ENCODE data around the gene RFX4. TPM values are rescaled to one million over a fixed set of nuclear protein-coding genes. Genes with fewer than 3 reads are reported as not detected.
A peak's percentile ranks its signal among the peaks of the same experiment; 100 is the strongest.

Gene RFX4
- not detected for total RNA-seq

- intact Hi-C loops (cut with DNase I; ENCODE audit: low total_unique reads): no loop called here
- no peak for DNase-seq (ENCODE audit: low spot score in 2 of 2)
- 1 to 2% methylated on average over 29 of the region's 29 CpGs for WGBS, 2 donors
- TF ChIP-seq POLR2A (IDR thresholded peaks at IDR 0.05): no peak
- H3K4me3 ChIP-seq (ENCODE audit: low read depth, poor library complexity, severe bottlenecking): peak within 1 kb of the TSS; percentile 18
These were observed at the start of gene RFX4 for GRCh38 chr12:106582641-106583230. TSS of gene RFX4 (plus strand) at chr12:106583004. CDS start at chr12:106583321, 317 bp downstream.

- no peak overlapping the region for H3K4me3 ChIP-seq (ENCODE audit: low read depth, poor library complexity, severe bottlenecking)
- no peak for DNase-seq (ENCODE audit: low spot score in 2 of 2)
- intact Hi-C loops (cut with DNase I; ENCODE audit: low total_unique reads): no loop called here
- TF ChIP-seq, protein P1, sequence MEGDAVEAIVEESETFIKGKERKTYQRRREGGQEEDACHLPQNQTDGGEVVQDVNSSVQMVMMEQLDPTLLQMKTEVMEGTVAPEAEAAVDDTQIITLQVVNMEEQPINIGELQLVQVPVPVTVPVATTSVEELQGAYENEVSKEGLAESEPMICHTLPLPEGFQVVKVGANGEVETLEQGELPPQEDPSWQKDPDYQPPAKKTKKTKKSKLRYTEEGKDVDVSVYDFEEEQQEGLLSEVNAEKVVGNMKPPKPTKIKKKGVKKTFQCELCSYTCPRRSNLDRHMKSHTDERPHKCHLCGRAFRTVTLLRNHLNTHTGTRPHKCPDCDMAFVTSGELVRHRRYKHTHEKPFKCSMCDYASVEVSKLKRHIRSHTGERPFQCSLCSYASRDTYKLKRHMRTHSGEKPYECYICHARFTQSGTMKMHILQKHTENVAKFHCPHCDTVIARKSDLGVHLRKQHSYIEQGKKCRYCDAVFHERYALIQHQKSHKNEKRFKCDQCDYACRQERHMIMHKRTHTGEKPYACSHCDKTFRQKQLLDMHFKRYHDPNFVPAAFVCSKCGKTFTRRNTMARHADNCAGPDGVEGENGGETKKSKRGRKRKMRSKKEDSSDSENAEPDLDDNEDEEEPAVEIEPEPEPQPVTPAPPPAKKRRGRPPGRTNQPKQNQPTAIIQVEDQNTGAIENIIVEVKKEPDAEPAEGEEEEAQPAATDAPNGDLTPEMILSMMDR (IDR thresholded peaks at IDR 0.05): no peak
- no peak for TF ChIP-seq POLR2A (IDR thresholded peaks at IDR 0.05)
These were observed 41.6 kb upstream of the RFX4 start for GRCh38 chr12:106541201-106541600.

- 86 to 90% methylated on average over 9 of the region's 9 CpGs for WGBS, 2 donors
- DNase-seq (ENCODE audit: low spot score in 2 of 2): no peak
- no peak for TF ChIP-seq POLR2A (IDR thresholded peaks at IDR 0.05)
- TF ChIP-seq, protein P1 (IDR thresholded peaks at IDR 0.05): no peak
- intact Hi-C loops (cut with DNase I; ENCODE audit: low total_unique reads): no loop called here
- H3K4me3 ChIP-seq (ENCODE audit: low read depth, poor library complexity, severe bottlenecking): no peak overlapping the region
These were observed 31.4 kb upstream of the RFX4 start for GRCh38 chr12:106551410-106551809.

DNA sequence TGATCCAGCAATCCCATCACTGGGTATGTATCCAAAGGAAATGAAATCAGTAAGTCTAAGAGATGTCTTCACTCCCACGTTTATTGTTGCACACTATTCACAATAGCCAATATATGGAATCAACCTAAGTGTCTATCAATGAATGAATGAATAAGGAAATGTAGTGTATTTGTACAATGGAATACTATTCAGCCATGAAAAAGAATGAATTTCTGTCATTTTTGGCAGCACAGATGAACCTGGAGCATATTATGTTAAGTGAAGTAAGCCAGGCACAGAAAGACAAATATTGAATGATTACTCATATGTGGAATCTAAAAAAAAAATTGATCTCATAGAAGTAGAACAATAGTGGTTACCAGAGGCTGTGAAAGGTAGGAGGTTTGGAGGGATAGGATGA, 30.6 kb upstream of the RFX4 start:
- intact Hi-C loops (cut with DNase I; ENCODE audit: low total_unique reads): no loop called here
- TF ChIP-seq POLR2A (IDR thresholded peaks at IDR 0.05): no peak
- TF ChIP-seq, protein P1 (IDR thresholded peaks at IDR 0.05): no peak
- WGBS, 2 donors: 78 to 94% methylated on average over 1 of the region's 1 CpG
- H3K4me3 ChIP-seq (ENCODE audit: low read depth, poor library complexity, severe bottlenecking): no peak overlapping the region
- DNase-seq (ENCODE audit: low spot score in 2 of 2): no peak

GRCh38 chr12:106564678-106565329, 18.0 kb upstream of the RFX4 start:
- WGBS, 2 donors: 59 to 70% methylated on average over 9 of the region's 9 CpGs
- intact Hi-C loops (cut with DNase I; ENCODE audit: low total_unique reads): no loop called here
- no peak for DNase-seq (ENCODE audit: low spot score in 2 of 2)
- H3K4me3 ChIP-seq (ENCODE audit: low read depth, poor library complexity, severe bottlenecking): no peak overlapping the region
- no peak for TF ChIP-seq POLR2A (IDR thresholded peaks at IDR 0.05)

DNA sequence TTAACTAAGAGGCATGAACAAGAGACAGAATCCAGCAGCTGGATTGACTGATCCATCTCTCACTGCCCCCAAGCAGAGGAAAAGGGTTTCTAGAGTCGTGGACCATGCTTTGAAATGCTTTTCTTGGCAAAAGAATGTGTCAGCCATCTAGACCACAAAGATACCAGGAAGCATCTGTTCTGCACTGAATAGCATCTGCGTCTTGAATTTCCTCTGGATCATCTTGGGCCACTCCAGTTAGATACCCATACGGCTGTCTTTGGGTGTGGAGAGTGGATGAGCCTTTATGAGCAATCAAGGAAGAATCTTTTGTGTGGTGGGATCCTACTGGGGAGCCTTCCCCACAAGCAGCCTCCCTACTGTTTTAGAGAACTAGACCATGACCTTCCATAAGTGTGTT, 16.0 kb upstream of the RFX4 start:
- no peak overlapping the region for H3K4me3 ChIP-seq (ENCODE audit: low read depth, poor library complexity, severe bottlenecking)
- WGBS, 2 donors: 69 to 79% methylated on average over 3 of the region's 3 CpGs
- no peak for DNase-seq (ENCODE audit: low spot score in 2 of 2)
- TF ChIP-seq, protein P1 (IDR thresholded peaks at IDR 0.05): no peak
- TF ChIP-seq POLR2A (IDR thresholded peaks at IDR 0.05): no peak
- intact Hi-C loops (cut with DNase I; ENCODE audit: low total_unique reads): no loop called here

DNA sequence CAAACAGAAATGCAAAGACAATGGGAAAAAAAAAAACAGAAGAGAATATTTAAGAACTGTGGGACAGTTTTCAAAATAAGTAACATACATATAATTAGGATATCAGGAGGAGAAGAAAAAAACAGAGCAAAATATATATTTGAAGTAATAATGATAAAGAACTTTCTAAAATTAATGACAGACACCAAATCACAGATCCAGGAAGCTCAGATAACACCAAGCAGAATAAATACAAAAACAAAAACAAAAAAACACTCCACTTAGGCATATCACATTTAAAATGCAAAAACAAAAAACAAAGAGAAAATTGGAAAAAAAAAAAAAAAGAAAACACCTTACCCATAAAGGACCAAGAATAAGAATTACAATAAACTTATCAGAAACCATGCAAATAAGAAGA, 9.6 kb upstream of the RFX4 start:
- no peak for DNase-seq (ENCODE audit: low spot score in 2 of 2)
- intact Hi-C loops (cut with DNase I; ENCODE audit: low total_unique reads): no loop called here
- TF ChIP-seq, protein P1 (IDR thresholded peaks at IDR 0.05): no peak
- TF ChIP-seq POLR2A (IDR thresholded peaks at IDR 0.05): no peak
- H3K4me3 ChIP-seq (ENCODE audit: low read depth, poor library complexity, severe bottlenecking): no peak overlapping the region

Measured in lower leg skin (tissue), 4 donors.